Measurements from ENCODE around the gene PNMA8B.
A peak's percentile ranks its signal among the peaks of the same experiment; 100 is the strongest.

PNMA8B gene

GRCh38 chr19:46514589-46515289 is 19.1 kb upstream of the PNMA8B start:
- in situ Hi-C loops (cut with HindIII; ENCODE audit: low sequenced_read_pairs) = no loop called here
- no peak for TF ChIP-seq CTCF (IDR thresholded peaks at IDR 0.05; ENCODE audit: low read depth, low read length)
- DNase-seq (ENCODE audit: low read depth, low spot score) = no peak
- no peak overlapping the region for H3K4me3 ChIP-seq (ENCODE audit: low read depth, low read length)

- no peak overlapping the region for H3K4me3 ChIP-seq (ENCODE audit: low read depth, low read length)
- peak; percentile 64 for DNase-seq (ENCODE audit: low read depth, low spot score)
- TF ChIP-seq CTCF (IDR thresholded peaks at IDR 0.05; ENCODE audit: low read depth, low read length) = peak; percentile 95
- in situ Hi-C loops (cut with HindIII; ENCODE audit: low sequenced_read_pairs) = no loop called here
Measured at GRCh38 chr19:46513461-46514236, 18.0 kb upstream of the PNMA8B start.

GRCh38 chr19:46511237-46511636 is 15.6 kb upstream of the PNMA8B start:
- DNase-seq (ENCODE audit: low read depth, low spot score) = no peak
- no peak overlapping the region for H3K4me3 ChIP-seq (ENCODE audit: low read depth, low read length)
- TF ChIP-seq CTCF (IDR thresholded peaks at IDR 0.05; ENCODE audit: low read depth, low read length) = no peak
- in situ Hi-C loops (cut with HindIII; ENCODE audit: low sequenced_read_pairs) = no loop called here

- DNase-seq (ENCODE audit: low read depth, low spot score) = no peak
- in situ Hi-C loops (cut with HindIII; ENCODE audit: low sequenced_read_pairs) = no loop called here
- H3K4me3 ChIP-seq (ENCODE audit: low read depth, low read length) = no peak overlapping the region
- TF ChIP-seq CTCF (IDR thresholded peaks at IDR 0.05; ENCODE audit: low read depth, low read length) = no peak
Measured at GRCh38 chr19:46508206-46508605, 12.5 kb upstream of the PNMA8B start.

- DNase-seq (ENCODE audit: low read depth, low spot score) = no peak
- H3K4me3 ChIP-seq (ENCODE audit: low read depth, low read length) = no peak overlapping the region
- no peak for TF ChIP-seq CTCF (IDR thresholded peaks at IDR 0.05; ENCODE audit: low read depth, low read length)
- in situ Hi-C loops (cut with HindIII; ENCODE audit: low sequenced_read_pairs) = no loop called here
Measured at GRCh38 chr19:46503848-46504453, 8.3 kb upstream of the PNMA8B start.

- in situ Hi-C loops (cut with HindIII; ENCODE audit: low sequenced_read_pairs) = no loop called here
- no peak for DNase-seq (ENCODE audit: low read depth, low spot score)
- no peak for TF ChIP-seq CTCF (IDR thresholded peaks at IDR 0.05; ENCODE audit: low read depth, low read length)
- no peak overlapping the region for H3K4me3 ChIP-seq (ENCODE audit: low read depth, low read length)
Measured at GRCh38 chr19:46502891-46503290, 7.2 kb upstream of the PNMA8B start.

All from astrocyte of the spinal cord (primary cell).